GM19351 (cell line): ENCODE data around the gene SPTB.

Experiments
- ATAC-seq: cut with Tn5 transposase; IDR thresholded peaks from one replicate; pipeline ENCODE4 v1.9.1; 2021; ENCODE audit warnings: mild to moderate bottlenecking, moderate library complexity; ENCODE audit not compliant: unreplicated experiment

Gene SPTB

GRCh38 chr14:64732536-64733120, 147.1 kb downstream of the SPTB start:
- no peak for ATAC-seq

- no peak for ATAC-seq
Measured at GRCh38 chr14:64732066-64732465, 147.6 kb downstream of the SPTB start.

- no peak for ATAC-seq
Measured at GRCh38 chr14:64731141-64731581, 148.5 kb downstream of the SPTB start.

GRCh38 chr14:64730681-64731080, 149.0 kb downstream of the SPTB start:
- ATAC-seq, result no peak

- no peak for ATAC-seq
Measured at GRCh38 chr14:64730061-64730440, 149.7 kb downstream of the SPTB start.

- ATAC-seq, result no peak
Measured at GRCh38 chr14:64729386-64730060, 150.2 kb downstream of the SPTB start.

- ATAC-seq, result no peak
Measured at GRCh38 chr14:64728856-64729255, 150.9 kb downstream of the SPTB start.

- ATAC-seq, result no peak
Measured at GRCh38 chr14:64728106-64728505, 151.6 kb downstream of the SPTB start.

- ATAC-seq, result no peak
Measured at GRCh38 chr14:64727551-64728071, 152.1 kb downstream of the SPTB start.

- ATAC-seq, result no peak
Measured at GRCh38 chr14:64726585-64726890, 153.2 kb downstream of the SPTB start.

- ATAC-seq, result no peak
Measured at GRCh38 chr14:64725879-64726584, 153.7 kb downstream of the SPTB start.

- no peak for ATAC-seq
Measured at GRCh38 chr14:64725261-64725815, 154.4 kb downstream of the SPTB start.

GRCh38 chr14:64724578-64724930, 155.2 kb downstream of the SPTB start:
- no peak for ATAC-seq

GRCh38 chr14:64723691-64724577, 155.8 kb downstream of the SPTB start:
- no peak for ATAC-seq

GRCh38 chr14:64722842-64723447, 156.8 kb downstream of the SPTB start:
- no peak for ATAC-seq

- ATAC-seq, result no peak
Measured at GRCh38 chr14:64721899-64722298, 157.8 kb downstream of the SPTB start.

GRCh38 chr14:64721391-64721791, 158.3 kb downstream of the SPTB start:
- ATAC-seq, result no peak

- no peak for ATAC-seq
Measured at GRCh38 chr14:64720131-64720576, 159.6 kb downstream of the SPTB start.

- no peak for ATAC-seq
Measured at GRCh38 chr14:64719601-64720000, 160.1 kb downstream of the SPTB start.

GRCh38 chr14:64718762-64719161, 160.9 kb downstream of the SPTB start:
- ATAC-seq, result no peak
